Measurements from ENCODE around the gene PLCL1.

DNA sequence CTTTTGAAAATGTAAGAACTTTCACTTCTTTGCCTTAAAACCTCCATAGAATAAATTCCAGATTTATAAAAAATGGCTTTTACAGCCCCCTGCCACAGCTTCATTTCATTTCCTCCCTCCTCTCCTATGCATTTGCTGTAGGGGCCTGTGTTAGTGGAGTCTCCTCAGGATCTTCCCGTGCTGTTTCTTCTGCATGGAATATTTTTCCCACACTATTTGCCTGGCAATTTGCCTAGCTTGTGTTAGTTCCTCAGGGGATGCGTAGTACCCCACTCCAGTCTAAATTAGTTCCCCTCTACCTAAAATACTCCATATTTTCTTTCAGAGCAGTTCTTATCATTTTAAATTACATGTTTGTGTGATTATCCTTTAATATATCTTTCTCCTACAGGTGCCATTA, 262.2 kb downstream of the PLCL1 start:
- TF ChIP-seq, protein P1, sequence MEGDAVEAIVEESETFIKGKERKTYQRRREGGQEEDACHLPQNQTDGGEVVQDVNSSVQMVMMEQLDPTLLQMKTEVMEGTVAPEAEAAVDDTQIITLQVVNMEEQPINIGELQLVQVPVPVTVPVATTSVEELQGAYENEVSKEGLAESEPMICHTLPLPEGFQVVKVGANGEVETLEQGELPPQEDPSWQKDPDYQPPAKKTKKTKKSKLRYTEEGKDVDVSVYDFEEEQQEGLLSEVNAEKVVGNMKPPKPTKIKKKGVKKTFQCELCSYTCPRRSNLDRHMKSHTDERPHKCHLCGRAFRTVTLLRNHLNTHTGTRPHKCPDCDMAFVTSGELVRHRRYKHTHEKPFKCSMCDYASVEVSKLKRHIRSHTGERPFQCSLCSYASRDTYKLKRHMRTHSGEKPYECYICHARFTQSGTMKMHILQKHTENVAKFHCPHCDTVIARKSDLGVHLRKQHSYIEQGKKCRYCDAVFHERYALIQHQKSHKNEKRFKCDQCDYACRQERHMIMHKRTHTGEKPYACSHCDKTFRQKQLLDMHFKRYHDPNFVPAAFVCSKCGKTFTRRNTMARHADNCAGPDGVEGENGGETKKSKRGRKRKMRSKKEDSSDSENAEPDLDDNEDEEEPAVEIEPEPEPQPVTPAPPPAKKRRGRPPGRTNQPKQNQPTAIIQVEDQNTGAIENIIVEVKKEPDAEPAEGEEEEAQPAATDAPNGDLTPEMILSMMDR (IDR thresholded peaks at IDR 0.05): no peak
- TF ChIP-seq POLR2A (IDR thresholded peaks at IDR 0.05): no peak
